NCI-H2196 treated with DMSO at 0.1 percent for 48 hours (cell line): ENCODE data around the gene FAM193A.

ENCODE experiments used
- DNase-seq: peaks from one replicate; lab custom pipeline; 2025; ENCODE audit not compliant: unreplicated experiment; lab: John Stamatoyannopoulos, UW

FAM193A gene, protein sequence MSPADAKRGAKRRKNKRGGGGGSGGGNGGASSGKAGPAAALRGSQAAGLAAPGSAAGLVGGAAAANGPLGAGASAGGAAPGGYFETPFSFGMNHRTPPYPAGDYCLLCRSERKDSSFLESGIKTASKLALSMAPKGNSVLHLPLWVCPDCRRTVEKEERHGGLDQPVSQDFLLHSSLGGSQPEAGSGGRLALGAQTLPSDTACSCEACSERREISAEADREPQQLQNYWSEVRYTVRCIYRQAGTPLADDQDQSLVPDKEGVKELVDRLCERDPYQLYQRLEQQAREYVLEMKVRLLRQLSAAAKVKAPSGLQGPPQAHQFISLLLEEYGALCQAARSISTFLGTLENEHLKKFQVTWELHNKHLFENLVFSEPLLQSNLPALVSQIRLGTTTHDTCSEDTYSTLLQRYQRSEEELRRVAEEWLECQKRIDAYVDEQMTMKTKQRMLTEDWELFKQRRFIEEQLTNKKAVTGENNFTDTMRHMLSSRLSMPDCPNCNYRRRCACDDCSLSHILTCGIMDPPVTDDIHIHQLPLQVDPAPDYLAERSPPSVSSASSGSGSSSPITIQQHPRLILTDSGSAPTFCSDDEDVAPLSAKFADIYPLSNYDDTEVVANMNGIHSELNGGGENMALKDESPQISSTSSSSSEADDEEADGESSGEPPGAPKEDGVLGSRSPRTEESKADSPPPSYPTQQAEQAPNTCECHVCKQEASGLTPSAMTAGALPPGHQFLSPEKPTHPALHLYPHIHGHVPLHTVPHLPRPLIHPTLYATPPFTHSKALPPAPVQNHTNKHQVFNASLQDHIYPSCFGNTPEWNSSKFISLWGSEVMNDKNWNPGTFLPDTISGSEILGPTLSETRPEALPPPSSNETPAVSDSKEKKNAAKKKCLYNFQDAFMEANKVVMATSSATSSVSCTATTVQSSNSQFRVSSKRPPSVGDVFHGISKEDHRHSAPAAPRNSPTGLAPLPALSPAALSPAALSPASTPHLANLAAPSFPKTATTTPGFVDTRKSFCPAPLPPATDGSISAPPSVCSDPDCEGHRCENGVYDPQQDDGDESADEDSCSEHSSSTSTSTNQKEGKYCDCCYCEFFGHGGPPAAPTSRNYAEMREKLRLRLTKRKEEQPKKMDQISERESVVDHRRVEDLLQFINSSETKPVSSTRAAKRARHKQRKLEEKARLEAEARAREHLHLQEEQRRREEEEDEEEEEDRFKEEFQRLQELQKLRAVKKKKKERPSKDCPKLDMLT (N-terminal part only)

DNA sequence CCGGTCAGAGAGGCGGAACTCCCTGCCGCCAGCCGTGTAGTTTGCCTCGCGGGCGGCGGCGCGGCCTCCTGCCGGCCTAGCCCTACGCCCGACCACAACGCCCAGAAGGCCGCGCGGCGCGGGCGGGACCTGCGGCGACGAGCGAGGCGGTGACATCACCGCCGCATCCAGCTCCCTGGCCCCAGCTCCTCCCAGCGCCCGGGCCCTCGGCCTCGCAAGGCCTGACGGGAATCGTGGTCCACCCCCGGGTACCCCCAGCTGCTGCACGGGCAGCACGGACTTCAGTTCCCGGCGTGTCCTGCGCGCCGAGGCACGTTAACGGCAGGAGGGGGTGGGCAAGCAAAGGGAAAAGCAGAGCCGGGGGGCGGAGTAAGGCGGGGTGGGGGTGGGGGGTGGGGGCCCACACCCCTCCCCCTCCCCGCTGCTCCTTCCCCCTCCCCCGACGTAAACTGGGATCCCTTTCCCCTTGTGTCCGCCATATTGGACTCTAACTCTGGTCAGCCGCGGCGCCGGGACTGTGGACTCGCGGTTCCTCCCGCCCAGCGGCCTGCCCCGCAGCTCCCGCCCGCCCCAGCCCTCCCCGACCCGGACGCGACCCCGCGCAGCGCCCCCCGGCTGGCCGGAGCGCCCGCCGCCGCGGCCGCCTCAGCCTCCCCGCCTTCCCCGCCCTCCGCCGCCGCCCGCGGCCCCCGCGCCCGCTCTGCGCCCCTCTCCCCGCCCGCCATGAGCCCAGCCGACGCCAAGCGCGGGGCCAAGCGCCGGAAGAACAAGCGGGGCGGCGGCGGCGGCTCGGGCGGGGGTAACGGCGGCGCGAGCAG is at the start of gene FAM193A:
FAM193A (plus strand) TSS at position 455 of the 818 bp plus-strand sequence; CDS start at position 724, 269 bp downstream.
- DNase-seq = peak; percentile 95

DNA sequence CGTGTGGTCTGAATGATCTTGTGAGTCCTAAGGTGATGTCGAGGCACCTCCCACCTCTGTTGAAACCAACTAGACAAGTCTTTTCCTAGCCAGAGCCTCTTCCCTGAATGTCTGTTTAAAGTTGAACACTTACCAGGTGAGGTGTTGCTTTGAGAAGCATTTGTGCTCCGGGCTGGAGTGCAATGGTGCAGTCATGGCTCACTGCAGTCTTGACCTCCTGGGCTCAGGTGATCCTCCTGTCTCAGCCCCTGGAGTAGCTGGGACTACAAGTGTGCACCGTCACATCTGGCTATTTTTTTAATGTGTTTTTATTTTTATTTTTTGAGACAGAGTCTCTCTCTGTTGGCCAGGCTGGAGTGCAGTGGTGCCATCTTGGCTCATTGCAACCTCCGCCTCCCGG is 49.5 kb upstream of the FAM193A start:
- no peak for DNase-seq

- no peak for DNase-seq
Observed at GRCh38 chr4:2487632-2488031, 48.8 kb upstream of the FAM193A start.

- no peak for DNase-seq
Observed at GRCh38 chr4:2489081-2489805, 47.2 kb upstream of the FAM193A start.

GRCh38 chr4:2489841-2490552 is 46.5 kb upstream of the FAM193A start:
- no peak for DNase-seq

- no peak for DNase-seq
Observed at GRCh38 chr4:2492970-2493369, 43.5 kb upstream of the FAM193A start.

- no peak for DNase-seq
Observed at GRCh38 chr4:2494992-2495391, 41.5 kb upstream of the FAM193A start.

GRCh38 chr4:2497324-2497723 is 39.1 kb upstream of the FAM193A start:
- DNase-seq = no peak

GRCh38 chr4:2497931-2498330 is 38.5 kb upstream of the FAM193A start:
- DNase-seq = no peak

GRCh38 chr4:2500547-2500946 is 35.9 kb upstream of the FAM193A start:
- DNase-seq = no peak

GRCh38 chr4:2501034-2501594 is 35.3 kb upstream of the FAM193A start:
- DNase-seq = no peak

DNA sequence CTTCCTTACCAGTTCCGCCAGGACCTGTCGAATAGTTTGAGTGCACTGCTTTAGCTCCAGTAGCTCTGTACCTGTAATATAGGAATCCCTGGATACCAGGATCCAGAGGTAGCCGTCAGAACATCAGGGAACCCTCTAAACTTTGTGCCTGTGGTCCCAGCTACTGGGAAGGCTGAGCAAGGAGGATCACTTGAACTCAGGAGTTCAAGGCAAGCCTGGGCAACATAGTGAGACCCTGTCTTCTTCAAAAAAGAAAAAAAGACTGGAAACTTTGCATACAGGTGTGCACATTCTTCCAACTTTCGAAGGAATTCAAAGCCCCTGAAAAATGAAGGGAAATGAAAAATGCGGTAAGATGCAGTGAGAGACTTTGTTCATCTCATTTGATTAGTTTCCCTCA is 32.6 kb upstream of the FAM193A start:
- no peak for DNase-seq

GRCh38 chr4:2507259-2507658 is 29.2 kb upstream of the FAM193A start:
- no peak for DNase-seq

DNA sequence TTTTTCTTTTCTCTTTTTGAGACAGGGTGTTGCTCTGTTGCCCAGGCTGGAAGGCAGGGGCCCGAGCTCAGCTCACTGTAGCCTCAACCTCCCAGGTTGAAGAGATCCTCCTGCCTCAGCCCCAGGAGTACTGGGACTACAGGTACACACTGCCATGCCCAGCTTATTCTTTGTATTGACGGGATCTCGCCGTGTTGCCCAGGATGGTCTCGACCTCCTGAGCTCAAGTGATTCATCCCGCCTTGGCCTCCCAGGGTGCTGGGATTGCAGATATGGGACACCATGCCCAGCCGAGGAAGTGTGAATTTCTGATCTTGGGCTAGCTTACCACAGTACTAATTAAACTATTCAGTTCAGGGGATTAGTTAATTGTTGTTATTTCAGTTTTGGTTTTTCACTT is 28.6 kb upstream of the FAM193A start:
- no peak for DNase-seq

- no peak for DNase-seq
Observed at GRCh38 chr4:2510351-2511259, 25.8 kb upstream of the FAM193A start.

DNA sequence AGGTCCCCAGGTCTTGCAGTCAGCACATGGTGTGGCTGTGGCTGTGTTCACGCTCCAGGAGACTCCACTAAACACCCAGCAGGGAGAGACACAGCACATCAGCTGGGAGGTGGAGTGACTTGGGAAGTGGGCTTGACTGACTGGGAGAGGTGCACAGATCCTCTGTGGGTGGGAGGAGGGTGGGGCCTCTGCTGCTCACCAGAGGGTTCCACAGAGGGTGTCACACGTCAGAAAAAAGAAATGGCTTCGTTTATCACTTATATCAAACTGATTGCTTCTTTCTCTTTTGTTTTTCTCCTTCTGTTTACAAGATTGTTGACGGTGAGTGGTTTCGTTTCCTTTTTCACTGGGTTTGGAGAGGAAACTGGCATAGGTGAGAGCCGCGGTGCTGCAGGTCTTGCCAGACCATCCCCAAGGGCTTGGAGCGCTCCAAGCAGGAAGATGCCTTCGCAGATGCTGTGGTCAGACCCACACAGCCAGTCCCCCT is 24.8 kb upstream of the FAM193A start:
- DNase-seq = no peak

- DNase-seq = no peak
Observed at GRCh38 chr4:2512396-2513135, 23.9 kb upstream of the FAM193A start.
